Panc1 (cell line): Measurements from ENCODE around the gene FLT1.

ENCODE experiments used
- CTCF ChIP-seq: fragments of 450-650 bp; IDR thresholded peaks from 2 replicates; pipeline ENCODE4 v1.5.1; 2017; ENCODE audit warnings: mild to moderate bottlenecking
- POLR2AphosphoS5 ChIP-seq: IDR thresholded peaks from 2 replicates; pipeline ENCODE4 v1.6.1; 2012; ENCODE audit warnings: mild to moderate bottlenecking, low read depth, low read length, moderate library complexity

- TF ChIP-seq CTCF (no peak), POLR2AphosphoS5 (no peak)
These were observed 193.1 kb downstream of the FLT1 start for GRCh38 chr13:28301839-28302238.
